NCI-H128 (cell line): ENCODE results near the gene KCNAB1.
"Not testable (repeated sequence)": the region's sequence is repeated elsewhere in the genome, so short reads cannot be mapped to it uniquely, and the experiment has no call there.

Experiments used
- DNase-seq: peaks from one replicate; lab custom pipeline; 2025; ENCODE audit not compliant: unreplicated experiment; lab: John Stamatoyannopoulos, UW

Gene KCNAB1

DNA sequence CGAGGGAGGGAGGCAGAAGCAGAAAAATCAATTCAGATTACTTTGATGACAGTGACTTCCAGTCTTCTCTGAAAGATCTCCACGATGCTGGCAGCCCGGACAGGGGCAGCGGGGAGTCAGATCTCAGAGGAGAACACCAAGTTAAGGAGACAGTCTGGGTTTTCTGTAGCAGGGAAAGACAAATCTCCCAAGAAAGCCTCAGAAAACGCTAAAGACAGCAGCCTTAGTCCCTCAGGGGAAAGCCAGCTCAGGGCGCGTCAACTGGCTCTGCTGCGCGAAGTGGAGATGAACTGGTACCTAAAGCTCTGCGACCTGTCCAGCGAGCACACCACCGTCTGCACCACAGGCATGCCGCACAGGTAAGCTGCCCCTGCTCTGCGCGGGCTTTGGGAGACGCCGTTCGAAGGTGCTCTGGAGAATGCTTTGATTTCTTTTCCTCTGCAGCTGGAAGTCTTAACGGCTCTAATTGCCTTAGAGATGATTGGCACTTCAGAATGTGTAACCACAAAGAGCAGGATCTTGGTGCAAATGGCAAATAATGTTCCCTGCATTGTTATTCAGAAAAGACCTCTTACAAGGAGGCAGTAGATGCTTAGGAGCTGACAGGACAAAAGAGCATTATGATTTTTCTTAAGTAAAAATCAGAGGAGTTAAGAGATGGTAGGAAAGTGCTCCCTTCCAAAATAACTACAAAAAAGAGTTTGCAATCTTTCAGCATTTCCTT lies at the start of gene KCNAB1:
Gene KCNAB1 (plus strand): TSS at position 51 of the 724 bp plus-strand sequence.
- DNase-seq, result no peak

DNA sequence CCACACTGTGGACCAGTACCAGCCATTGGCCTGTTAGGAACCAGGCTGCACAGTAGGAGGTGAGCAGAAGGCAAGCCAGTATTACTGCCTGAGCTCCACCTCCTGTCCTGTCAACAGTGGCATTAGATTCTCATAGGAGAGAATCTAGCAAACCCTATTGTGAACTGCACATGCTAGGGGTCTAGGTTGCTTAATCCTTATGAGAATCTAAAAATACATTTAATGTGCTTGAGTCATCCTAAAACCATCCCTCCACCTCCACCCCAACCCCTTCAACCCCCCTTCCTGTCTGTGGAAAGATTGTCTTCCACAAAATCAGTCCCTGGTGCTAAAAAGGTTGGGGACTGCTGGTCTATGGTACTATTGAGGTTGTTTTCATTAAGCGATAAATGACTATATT lies 49.3 kb upstream of the KCNAB1 start:
- no peak for DNase-seq

GRCh38 chr3:156072950-156073657 lies 47.3 kb upstream of the KCNAB1 start:
- DNase-seq, result not testable (repeated sequence)

GRCh38 chr3:156090126-156090525 lies 30.3 kb upstream of the KCNAB1 start:
- no peak for DNase-seq

- DNase-seq, result no peak
These were observed 26.4 kb upstream of the KCNAB1 start for GRCh38 chr3:156093964-156094363.

DNA sequence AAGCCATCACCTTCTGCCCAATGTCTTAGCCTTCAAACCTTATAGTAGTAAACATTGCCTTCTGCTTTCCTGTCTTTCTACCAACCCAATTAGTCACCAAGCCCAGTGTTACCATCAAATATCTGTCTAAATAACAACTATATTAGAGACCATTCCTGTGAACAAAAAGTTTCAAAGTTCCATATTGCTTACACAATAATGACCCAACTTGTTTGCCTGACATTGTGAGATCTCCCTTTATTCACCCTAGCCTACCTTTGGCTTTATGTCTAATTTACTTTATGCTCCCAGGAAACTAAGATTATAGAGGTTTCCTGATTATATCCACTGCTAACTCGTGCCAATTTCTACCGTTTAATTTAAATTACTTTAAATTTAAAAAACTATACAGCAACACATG lies 26.0 kb upstream of the KCNAB1 start:
- no peak for DNase-seq

DNA sequence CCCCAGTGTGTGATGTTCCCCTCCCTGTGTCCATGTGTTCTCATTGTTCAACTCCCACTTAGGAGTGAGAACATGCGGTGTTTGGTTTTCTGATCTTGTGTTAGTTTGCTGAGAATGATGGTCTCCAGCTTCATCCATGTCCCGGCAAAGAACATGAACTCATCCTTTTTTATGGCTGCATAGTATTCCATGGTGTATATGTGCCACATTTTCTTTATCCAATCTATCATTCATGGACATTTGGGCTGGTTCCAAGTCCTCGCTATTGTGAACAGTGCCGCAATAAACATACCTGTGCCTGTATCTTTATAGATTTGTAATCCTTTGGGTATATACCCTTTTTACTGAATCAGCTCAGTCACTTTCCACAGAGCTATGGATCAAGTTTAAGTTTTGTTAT lies 24.7 kb upstream of the KCNAB1 start:
- DNase-seq, result not testable (repeated sequence)

GRCh38 chr3:156098437-156099035 lies 21.8 kb upstream of the KCNAB1 start:
- no peak for DNase-seq

GRCh38 chr3:156099348-156099747 lies 21.0 kb upstream of the KCNAB1 start:
- DNase-seq, result not testable (repeated sequence)

DNA sequence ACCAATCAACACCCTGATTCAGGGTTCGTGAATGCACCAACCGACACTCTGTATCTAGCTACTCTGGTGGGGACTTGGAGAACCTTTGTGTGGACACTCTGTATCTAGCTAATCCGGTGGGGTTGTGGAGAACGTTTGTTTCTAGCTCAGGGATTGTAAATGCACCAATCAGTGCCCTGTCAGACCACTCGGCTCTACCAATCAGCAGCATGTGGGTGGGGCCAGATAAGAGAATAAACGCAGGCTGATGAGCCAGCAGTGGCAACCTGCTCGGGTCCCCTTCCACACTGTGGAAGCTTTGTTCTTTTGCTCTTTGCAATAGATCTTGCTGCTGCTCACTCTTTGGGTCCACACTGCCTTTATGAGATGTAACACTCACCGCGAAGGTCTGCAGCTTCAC lies 20.4 kb upstream of the KCNAB1 start:
- not testable (repeated sequence) for DNase-seq

DNA sequence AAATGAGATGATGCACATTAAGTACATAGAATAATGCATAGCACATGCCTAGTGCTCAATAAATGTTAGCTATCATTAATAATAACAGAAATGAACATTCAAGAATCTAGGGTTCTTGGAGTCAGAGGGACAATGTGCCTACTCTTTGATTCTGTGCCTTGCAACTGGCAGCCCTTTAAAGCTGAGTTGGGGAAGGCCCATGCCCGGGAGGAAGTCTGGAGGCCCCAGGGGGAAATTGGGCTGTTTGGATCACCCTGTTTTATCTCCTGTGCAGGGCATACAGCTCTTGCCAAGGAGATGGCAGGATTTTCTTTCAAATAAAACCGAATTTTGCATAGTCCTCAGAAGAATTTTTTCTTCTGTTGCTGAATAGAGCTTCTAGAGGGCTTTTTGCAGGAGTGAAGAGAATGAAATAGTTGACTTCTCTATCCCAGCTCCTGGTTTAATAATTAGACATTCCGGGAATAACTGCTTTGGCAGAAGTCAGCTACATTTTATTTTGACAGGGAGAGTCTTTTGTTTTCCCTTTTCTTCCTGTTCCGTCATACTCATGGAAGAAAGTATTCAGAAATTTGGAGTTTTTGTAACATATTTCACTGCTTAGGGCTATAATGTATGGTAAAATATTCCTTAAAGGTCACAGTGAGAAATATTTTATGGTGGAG lies 18.0 kb upstream of the KCNAB1 start:
- DNase-seq, result no peak

GRCh38 chr3:156106721-156107373 lies 13.5 kb upstream of the KCNAB1 start:
- DNase-seq, result no peak

GRCh38 chr3:156107504-156107903 lies 12.9 kb upstream of the KCNAB1 start:
- no peak for DNase-seq

DNA sequence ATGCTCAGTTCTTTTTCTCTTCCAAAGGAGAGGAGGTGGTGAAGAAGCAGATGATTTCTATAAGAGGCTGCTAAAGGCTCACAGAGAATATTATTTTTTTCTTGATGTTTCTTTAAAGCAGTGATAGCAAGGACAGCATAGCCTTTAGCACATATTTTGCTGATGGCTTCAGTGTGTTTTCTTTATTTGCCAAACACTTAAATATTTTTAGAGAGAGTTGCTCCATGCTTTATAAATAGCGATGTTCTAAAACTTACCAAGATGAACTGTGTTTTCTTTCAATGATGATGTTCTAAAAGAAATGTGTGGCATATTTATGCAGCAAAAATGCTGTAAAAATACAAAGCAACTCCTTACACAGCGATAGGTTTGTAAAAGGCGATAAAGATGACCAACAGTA lies 11.8 kb upstream of the KCNAB1 start:
- DNase-seq, result no peak

DNA sequence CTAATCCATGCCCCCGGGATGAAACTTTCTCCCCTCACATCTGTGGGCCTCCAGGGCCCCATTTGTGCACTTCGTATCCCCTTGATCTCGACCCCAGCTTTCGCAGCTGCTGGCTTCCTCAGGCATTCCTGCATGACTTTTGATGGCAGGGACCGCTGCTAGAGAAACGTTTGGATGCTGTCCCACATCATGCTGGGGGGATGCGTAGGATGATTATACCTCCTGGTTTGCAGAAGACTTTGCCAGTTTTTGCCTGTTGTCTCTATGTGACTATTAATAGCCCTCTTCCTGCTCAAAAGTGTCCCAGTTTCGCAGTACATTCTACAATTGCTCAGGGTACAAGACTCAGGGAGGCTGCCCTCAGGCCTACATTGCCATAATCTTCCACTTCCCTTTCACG lies 10.4 kb upstream of the KCNAB1 start:
- no peak for DNase-seq

GRCh38 chr3:156126467-156126866 lies 6.1 kb downstream of the KCNAB1 start:
- no peak for DNase-seq

GRCh38 chr3:156131241-156131640 lies 10.9 kb downstream of the KCNAB1 start:
- no peak for DNase-seq

DNA sequence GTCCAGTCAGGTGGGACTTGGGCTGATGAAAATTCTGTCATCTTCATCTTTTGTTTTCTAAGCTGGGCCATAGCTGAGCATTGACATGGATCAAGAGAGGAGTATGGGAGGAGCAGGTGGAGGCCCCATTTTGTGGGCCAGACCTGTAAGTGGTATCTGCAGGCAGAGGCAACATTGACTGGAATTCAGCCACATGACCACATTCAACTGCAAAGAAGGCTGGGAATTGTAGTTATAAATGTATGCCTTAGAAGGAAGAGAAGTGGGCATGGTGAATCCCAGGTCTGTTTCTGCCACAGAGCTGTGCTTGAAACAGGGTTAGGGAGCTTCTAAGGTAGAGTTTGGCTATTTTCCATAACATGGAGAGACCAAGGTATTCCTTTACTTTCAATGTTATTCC lies 11.4 kb downstream of the KCNAB1 start:
- no peak for DNase-seq

GRCh38 chr3:156132313-156132712 lies 11.9 kb downstream of the KCNAB1 start:
- DNase-seq, result no peak

- no peak for DNase-seq
These were observed 12.7 kb downstream of the KCNAB1 start for GRCh38 chr3:156133076-156133475.
